OCI-LY1 (cell line): ENCODE measurements around the gene SOX5.

ENCODE experiments used
- H2AFZ ChIP-seq: fragments of 200-600 bp; sonication (generic), shearing (Covaris generic); 2 replicates; pipeline ENCODE4 v1.6.0; 2014; ENCODE audit warnings: antibody characterized with exemption, mild to moderate bottlenecking, low read length
- H3F3A ChIP-seq: fragments of 200-600 bp; sonication (generic), shearing (Covaris generic); 2 replicates; pipeline ENCODE4 v1.6.0; 2014; ENCODE audit warnings: mild to moderate bottlenecking, antibody characterized with exemption, low read length, moderate library complexity; ENCODE audit not compliant: insufficient read depth
- H3K27ac ChIP-seq: fragments of 200-600 bp; sonication (generic); 2 replicates; pipeline ENCODE4 v1.5.1; 2014; ENCODE audit warnings: low read length, mixed run types, mild to moderate bottlenecking, low read depth; ENCODE audit not compliant: poor library complexity, severe bottlenecking
- H3K27me3 ChIP-seq: fragments of 200-600 bp; sonication (generic); 2 replicates; pipeline ENCODE4 v1.6.0; 2014; ENCODE audit warnings: antibody characterized with exemption, mild to moderate bottlenecking, low read length, moderate library complexity; ENCODE audit not compliant: insufficient read depth
- H3K36me3 ChIP-seq: fragments of 200-600 bp; sonication (generic); 2 replicates; pipeline ENCODE4 v1.6.1; 2014; ENCODE audit warnings: mild to moderate bottlenecking, antibody characterized with exemption, low read length, moderate library complexity, mixed read lengths; ENCODE audit not compliant: insufficient read depth
- H3K4me1 ChIP-seq: fragments of 200-600 bp; sonication (generic); 2 replicates; pipeline ENCODE4 v1.5.1; 2014; ENCODE audit warnings: mild to moderate bottlenecking, low read length, moderate library complexity; ENCODE audit not compliant: insufficient read depth, severe bottlenecking
- H3K4me2 ChIP-seq: fragments of 200-600 bp; sonication (generic), shearing (Covaris generic); 2 replicates; pipeline ENCODE4 v1.6.1; 2014; ENCODE audit warnings: low read length
- H3K4me3 ChIP-seq: fragments of 200-600 bp; sonication (generic); 2 replicates; pipeline ENCODE4 v1.5.1; 2014; ENCODE audit warnings: low read length, low read depth, mild to moderate bottlenecking, mixed read lengths; ENCODE audit not compliant: poor library complexity, severe bottlenecking
- H3K79me2 ChIP-seq: fragments of 200-600 bp; shearing (Covaris generic); 2 replicates; pipeline ENCODE4 v1.6.1; 2016; ENCODE audit warnings: mixed run types, low read length, mixed read lengths; ENCODE audit not compliant: insufficient read depth
- H3K9ac ChIP-seq: fragments of 200-600 bp; sonication (generic), shearing (Covaris generic); 2 replicates; pipeline ENCODE4 v1.6.1; 2014; ENCODE audit warnings: mild to moderate bottlenecking, low read length, mixed read lengths
- H3K9me2 ChIP-seq: fragments of 200-600 bp; sonication (generic), shearing (Covaris generic); 2 replicates; pipeline ENCODE4 v1.6.1; 2014; ENCODE audit warnings: low read depth, mild to moderate bottlenecking, low read length, mixed read lengths
- H3K9me3 ChIP-seq: fragments of 200-600 bp; shearing (Covaris generic); 2 replicates; pipeline ENCODE4 v1.6.1; 2014; ENCODE audit warnings: low read length, mixed read lengths
- H4K20me1 ChIP-seq: fragments of 200-600 bp; sonication (generic), shearing (Covaris generic); 2 replicates; pipeline ENCODE4 v1.6.0; 2016; ENCODE audit warnings: mild to moderate bottlenecking, low read length; ENCODE audit not compliant: insufficient read depth
- EZH2 ChIP-seq: fragments of 200-600 bp; sonication (generic), shearing (Covaris generic); IDR thresholded peaks from 2 replicates; pipeline ENCODE4 v1.8.0; 2017; ENCODE audit warnings: borderline replicate concordance, mixed run types, mild to moderate bottlenecking, antibody characterized with exemption, low read length, moderate library complexity, mixed read lengths
- TF ChIP-seq, protein P1 (sequence below): fragments of 200-600 bp; sonication (generic), shearing (Covaris generic); IDR thresholded peaks from 2 replicates; pipeline ENCODE4 v1.5.1; 2017; ENCODE audit warnings: mild to moderate bottlenecking, antibody characterized with exemption, low read length, moderate library complexity, mixed read lengths

The SOX5 gene

DNA sequence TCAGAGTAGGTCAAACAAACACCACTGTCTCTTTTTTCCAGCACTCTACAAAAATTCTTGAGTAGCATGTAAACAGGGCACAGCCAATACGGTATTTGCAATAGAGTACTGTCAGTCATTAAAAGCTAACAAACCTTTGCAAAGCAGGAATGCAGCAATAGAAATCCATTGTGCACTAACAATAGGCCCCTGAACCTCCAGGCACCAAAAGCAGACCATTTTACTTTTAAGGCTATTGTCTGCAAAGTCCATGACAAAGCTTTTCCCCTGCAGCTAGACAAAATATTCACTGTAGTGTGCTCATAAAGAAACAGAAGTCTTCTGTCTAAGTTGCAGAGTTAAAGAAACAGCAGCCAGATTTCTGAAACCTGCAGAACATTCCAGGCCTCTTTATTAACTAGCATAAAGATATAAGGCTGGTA is 191.9 kb downstream of the SOX5 start:
- Histone ChIP-seq H3K9ac (no peak overlapping the region), H3K9me2 (no peaks in the 10 kb centered on the region), H4K20me1 (no peaks in the 10 kb centered on the region; the same call in 1 of the 2 replicates), H3K4me1 (no peaks in the 10 kb centered on the region), H3K9me3 (no peaks in the 10 kb centered on the region), H3K27ac (no peak overlapping the region), H3K36me3 (no peaks in the 10 kb centered on the region), H3K27me3 (0 out of 2 replicates have a peak, but pooled peaks cover 5% of the 10 kb centered on the region), H3K79me2 (no peaks in the 10 kb centered on the region), H3K4me3 (no peak overlapping the region), H2AFZ (no peak overlapping the region), H3K4me2 (no peak overlapping the region), H3F3A (no peaks in the 10 kb centered on the region)
- TF ChIP-seq EZH2, result no peak
- TF ChIP-seq, protein P1, sequence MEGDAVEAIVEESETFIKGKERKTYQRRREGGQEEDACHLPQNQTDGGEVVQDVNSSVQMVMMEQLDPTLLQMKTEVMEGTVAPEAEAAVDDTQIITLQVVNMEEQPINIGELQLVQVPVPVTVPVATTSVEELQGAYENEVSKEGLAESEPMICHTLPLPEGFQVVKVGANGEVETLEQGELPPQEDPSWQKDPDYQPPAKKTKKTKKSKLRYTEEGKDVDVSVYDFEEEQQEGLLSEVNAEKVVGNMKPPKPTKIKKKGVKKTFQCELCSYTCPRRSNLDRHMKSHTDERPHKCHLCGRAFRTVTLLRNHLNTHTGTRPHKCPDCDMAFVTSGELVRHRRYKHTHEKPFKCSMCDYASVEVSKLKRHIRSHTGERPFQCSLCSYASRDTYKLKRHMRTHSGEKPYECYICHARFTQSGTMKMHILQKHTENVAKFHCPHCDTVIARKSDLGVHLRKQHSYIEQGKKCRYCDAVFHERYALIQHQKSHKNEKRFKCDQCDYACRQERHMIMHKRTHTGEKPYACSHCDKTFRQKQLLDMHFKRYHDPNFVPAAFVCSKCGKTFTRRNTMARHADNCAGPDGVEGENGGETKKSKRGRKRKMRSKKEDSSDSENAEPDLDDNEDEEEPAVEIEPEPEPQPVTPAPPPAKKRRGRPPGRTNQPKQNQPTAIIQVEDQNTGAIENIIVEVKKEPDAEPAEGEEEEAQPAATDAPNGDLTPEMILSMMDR, result no peak

DNA sequence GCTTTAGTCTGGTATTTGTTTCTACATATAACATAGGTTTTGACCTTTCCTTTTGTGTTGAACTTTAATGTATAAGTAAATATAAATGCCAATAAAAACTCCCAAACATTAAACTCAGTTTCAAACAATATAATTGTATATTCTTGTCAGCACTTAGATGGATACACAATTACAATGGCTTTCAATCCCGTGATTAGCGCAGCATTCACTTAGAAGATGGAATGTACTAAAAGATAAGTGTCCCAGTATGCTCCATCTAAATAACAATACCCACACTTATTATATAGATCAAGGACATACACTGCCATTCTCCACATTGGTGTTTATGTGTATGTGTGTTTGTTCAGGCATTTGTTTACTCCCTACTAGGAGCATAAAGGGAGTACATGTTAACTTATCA is 193.1 kb downstream of the SOX5 start:
- Histone ChIP-seq H3K9me2 (no peaks in the 10 kb centered on the region), H4K20me1 (no peaks in the 10 kb centered on the region; the same call in 1 of the 2 replicates), H3K9ac (no peak overlapping the region), H2AFZ (no peak overlapping the region), H3K4me1 (no peaks in the 10 kb centered on the region), H3K27me3 (0 out of 2 replicates have a peak, but pooled peaks cover 5% of the 10 kb centered on the region), H3F3A (no peaks in the 10 kb centered on the region), H3K27ac (no peak overlapping the region), H3K36me3 (no peaks in the 10 kb centered on the region), H3K9me3 (no peaks in the 10 kb centered on the region), H3K79me2 (no peaks in the 10 kb centered on the region), H3K4me2 (no peak overlapping the region), H3K4me3 (no peak overlapping the region)
- TF ChIP-seq EZH2, result no peak
- TF ChIP-seq, protein P1, result no peak

DNA sequence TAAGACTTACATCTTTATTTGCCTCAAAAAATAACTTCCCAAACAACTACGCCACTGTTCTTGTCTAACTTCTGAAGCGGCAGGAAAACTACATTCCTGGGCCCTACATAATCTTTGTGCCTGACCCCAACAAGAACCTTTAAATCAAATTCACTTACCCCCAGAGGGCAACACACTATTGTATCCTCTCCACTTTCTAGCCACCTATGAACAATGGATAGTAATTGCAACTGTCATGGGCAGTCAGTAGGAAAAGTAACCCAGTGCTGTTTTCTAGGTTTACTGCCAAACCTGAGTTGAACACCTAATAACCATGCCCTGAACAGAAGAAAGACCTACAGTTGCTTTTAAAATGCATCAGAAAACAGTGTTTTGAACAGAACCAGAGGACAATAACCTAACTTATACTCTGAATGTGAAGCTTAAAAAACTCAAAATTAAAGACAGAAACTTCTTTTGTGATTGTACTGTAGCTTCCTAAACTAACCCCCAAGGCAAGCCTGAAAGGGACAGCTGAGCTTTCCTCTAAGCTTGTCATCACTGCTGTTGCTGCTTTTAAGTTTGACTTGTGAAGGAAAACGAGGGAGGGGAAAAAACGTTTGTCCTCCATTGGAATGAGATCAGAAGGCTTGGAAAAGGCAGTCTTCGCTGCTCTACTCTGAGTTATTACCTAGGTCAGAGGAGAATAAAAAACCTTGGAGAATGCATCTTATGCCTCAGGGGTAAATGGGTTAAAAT is 195.7 kb downstream of the SOX5 start:
- Histone ChIP-seq H3K9me3 (no peaks in the 10 kb centered on the region), H3K9ac (no peak overlapping the region), H3K79me2 (no peaks in the 10 kb centered on the region), H3K27ac (no peak overlapping the region), H3K4me1 (no peaks in the 10 kb centered on the region), H3K27me3 (0 out of 2 replicates have a peak, but pooled peaks cover 5% of the 10 kb centered on the region), H3K4me2 (no peak overlapping the region), H3K9me2 (no peaks in the 10 kb centered on the region), H2AFZ (no peak overlapping the region), H3F3A (no peaks in the 10 kb centered on the region), H3K36me3 (no peaks in the 10 kb centered on the region), H3K4me3 (no peak overlapping the region), H4K20me1 (no peaks in the 10 kb centered on the region)
- TF ChIP-seq EZH2, result no peak
- TF ChIP-seq, protein P1, result no peak
